H1 (cell line): ENCODE data around the gene LRRC23. TPM values are rescaled to one million over a fixed set of nuclear protein-coding genes. Genes with fewer than 3 reads are reported as not detected.

Experiments
- ASH2L ChIP-seq: fragments of 200-600, 300-600 bp; sonication (generic); IDR thresholded peaks from one replicate; pipeline ENCODE4 v1.7.1; 2017; ENCODE audit warnings: low read length
- CBX8 ChIP-seq: fragments of 300-800, 300-1000 bp; sonication (generic); IDR thresholded peaks from 2 replicates; pipeline ENCODE4 v1.7.1; 2016; ENCODE audit warnings: low read depth, low read length, borderline replicate concordance
- CHD2 ChIP-seq: IDR thresholded peaks from 2 replicates; pipeline ENCODE4 v1.6.1; 2012; ENCODE audit warnings: low read length, improper control_type of control experiment
- CTBP2 ChIP-seq: IDR thresholded peaks from 2 replicates; pipeline ENCODE4 v1.7.0; 2011; ENCODE audit warnings: borderline replicate concordance, mild to moderate bottlenecking, moderate library complexity, mixed read lengths, low read length; ENCODE audit not compliant: insufficient read depth, insufficient read length
- CTCF ChIP-seq, 3 experiments: IDR thresholded peaks; 1 replicate in 2 of 3; 2 replicates in 1 of 3; pipeline versions ENCODE4 v1.5.1 to v1.6.1; 2011; ENCODE audit warnings: low read length in 3 of 3, mild to moderate bottlenecking in 3 of 3, inconsistent platforms in 2 of 3, low read depth in 1 of 3, moderate library complexity in 1 of 3; ENCODE audit not compliant: insufficient read depth in 1 of 3; ENCODE audit errors: control extremely low read depth in 1 of 3
- KDM1A ChIP-seq: fragments of 200-600, 300-600 bp; sonication (generic); IDR thresholded peaks from 2 replicates; pipeline ENCODE4 v1.7.1; 2016; ENCODE audit warnings: mild to moderate bottlenecking, low read length, borderline replicate concordance
- PHF8 ChIP-seq: fragments of 200-600 bp; sonication (generic); conservative IDR thresholded peaks from 2 replicates; pipeline ENCODE4 v1.7.1; 2012; ENCODE audit warnings: low read depth, mild to moderate bottlenecking, inconsistent platforms, low read length, moderate library complexity
- POLR2A ChIP-seq, 2 experiments: IDR thresholded peaks; 1 replicate in 1 of 2; 2 replicates in 1 of 2; pipeline ENCODE4 v1.6.1; 2011; ENCODE audit warnings: low read depth in 2 of 2, low read length in 2 of 2, mild to moderate bottlenecking in 2 of 2; ENCODE audit errors: control extremely low read depth in 1 of 2
- POU5F1 ChIP-seq: IDR thresholded peaks from 2 replicates; pipeline ENCODE4 v1.6.1; 2011; ENCODE audit warnings: low read depth, mild to moderate bottlenecking, low read length, moderate library complexity
- RFX5 ChIP-seq: IDR thresholded peaks from 2 replicates; pipeline ENCODE4 v1.6.1; 2011; ENCODE audit warnings: low read depth, low read length, improper control_type of control experiment, borderline replicate concordance
- RXRA ChIP-seq: IDR thresholded peaks from 2 replicates; pipeline ENCODE4 v1.6.1; 2011; ENCODE audit warnings: low read depth, mild to moderate bottlenecking, low read length, moderate library complexity; ENCODE audit not compliant: insufficient read depth
- SIX5 ChIP-seq: IDR thresholded peaks from 2 replicates; pipeline ENCODE4 v1.6.1; 2011; ENCODE audit warnings: mild to moderate bottlenecking, low read depth, low read length
- SP1 ChIP-seq: IDR thresholded peaks from 2 replicates; pipeline ENCODE4 v1.6.1; 2011; ENCODE audit warnings: low read depth, low read length
- SP4 ChIP-seq: IDR thresholded peaks from 2 replicates; pipeline ENCODE4 v1.6.1; 2012; ENCODE audit warnings: low read length, inconsistent platforms
- SUZ12 ChIP-seq: fragments of 200-600 bp; sonication (generic); IDR thresholded peaks from 2 replicates; pipeline ENCODE4 v1.6.1; 2012; ENCODE audit warnings: mild to moderate bottlenecking, inconsistent platforms, low read length, moderate library complexity, mixed read lengths
- TBP ChIP-seq: IDR thresholded peaks from 2 replicates; pipeline ENCODE4 v1.6.1; 2011; ENCODE audit warnings: low read depth, low read length, improper control_type of control experiment
- TCF12 ChIP-seq: IDR thresholded peaks from 2 replicates; pipeline ENCODE4 v1.6.1; 2011; ENCODE audit warnings: low read depth, mild to moderate bottlenecking, low read length
- USF2 ChIP-seq: IDR thresholded peaks from 2 replicates; pipeline ENCODE4 v1.6.1; 2011; ENCODE audit warnings: low read length, improper control_type of control experiment
- YY1 ChIP-seq: IDR thresholded peaks from 2 replicates; pipeline ENCODE4 v1.6.1; 2011; ENCODE audit warnings: low read depth, mild to moderate bottlenecking, low read length
- polyA plus RNA-seq, 7 experiments: library from polyadenylated mRNA; depleted of rRNA in 3 of 7; stranded (reverse) in 5 of 7; unstranded in 2 of 7; fragments of >200 nt in 5 of 7; fragments of 200-250 nt in 2 of 7; gene quantifications; 1 replicate in 5 of 7; 2 replicates in 1 of 7; 4 replicates in 1 of 7; pipeline versions ENCODE4 v1.2.1 to v1.2.3, GENCODE V29; 2011 to 2013; ENCODE audit warnings: missing spikeins in 2 of 7, mixed read lengths in 2 of 7
- total RNA-seq: library from RNA; stranded (reverse); fragmentation: NEBNext Ultra II Directional; extraction: Animal tissue kit (Norgen Biotek cat#: 25700); gene quantifications from 2 replicates; pipeline ENCODE4 v1.2.1, GENCODE V29; 2021
- TF ChIP-seq, protein P1 (sequence below): IDR thresholded peaks from 2 replicates; pipeline ENCODE4 v1.6.1; 2011; ENCODE audit warnings: low read depth, mild to moderate bottlenecking, low read length; ENCODE audit not compliant: insufficient read depth

Gene LRRC23
- total and polyA plus RNA-seq, 2 of the 8 experiments (the other 6 are each of a cell fraction or from before 2014, with no cell fraction given) = 2.5 to 3.6 TPM

DNA sequence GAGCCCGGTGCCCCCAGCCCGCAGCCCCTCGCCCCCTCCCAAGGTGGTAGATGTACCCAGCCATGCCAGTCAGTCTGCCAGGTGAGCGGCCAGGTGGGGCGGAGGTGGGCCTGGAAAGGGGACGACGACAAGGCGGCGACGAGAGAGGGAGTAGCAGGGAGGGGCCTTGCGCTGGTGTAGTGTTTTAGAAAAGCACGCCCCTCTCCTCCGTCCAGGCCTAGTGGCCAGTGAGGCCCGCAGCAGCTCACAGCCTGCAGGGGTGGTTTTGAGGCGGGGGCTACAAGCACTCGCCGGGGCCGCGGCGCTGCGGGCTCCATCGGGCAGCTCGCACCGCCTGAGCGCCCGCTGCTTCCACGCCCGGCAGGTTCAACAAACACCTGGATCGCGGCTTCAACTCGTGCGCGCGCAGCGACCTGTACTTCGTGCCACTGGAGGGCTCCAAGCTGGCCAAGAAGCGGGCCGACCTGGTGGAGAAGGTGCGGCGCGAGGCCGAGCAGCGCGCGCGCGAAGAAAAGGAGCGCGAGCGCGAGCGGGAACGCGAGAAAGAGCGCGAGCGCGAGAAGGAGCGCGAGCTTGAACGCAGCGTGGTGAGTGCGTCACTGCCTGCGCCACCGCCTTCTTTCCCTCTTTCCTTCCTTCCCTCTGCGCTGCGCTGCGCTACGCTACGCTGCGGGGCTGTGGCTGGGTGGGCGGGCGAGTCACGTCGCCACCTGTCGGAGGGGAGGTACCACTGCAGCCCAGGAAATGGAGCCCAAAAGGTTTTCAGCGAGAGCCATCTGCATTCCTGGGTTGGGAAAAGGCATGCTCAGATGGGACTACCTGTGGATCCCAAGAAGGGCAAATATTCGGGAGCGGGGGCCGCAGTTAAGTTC lies 33.1 kb downstream of the LRRC23 start (continued):
- TF ChIP-seq CBX8 (no peak), TBP (no peak; the same call in 1 of the 2 replicates), SUZ12 (no peak), SP4 (peak; percentile 90; the same call in 1 of the 2 replicates), RXRA (no peak), TCF12 (0 out of 2 replicates have a peak, but pooled peaks have one; percentile 68), KDM1A (no peak), CTCF (IDR thresholded peaks at IDR 0.05; ENCODE audit: control extremely low read depth in 1 of 3, insufficient read depth in 1 of 3, low read depth in 1 of 3, low read length in 3 of 3) (peak in 2 of 3 experiments; percentile 90 to 99; a peak in 3 of 4 replicates), ASH2L (peak; percentile 68), YY1 (peak; percentile 80; the same call in 1 of the 2 replicates), SIX5 (no peak), POLR2A (IDR thresholded peaks at IDR 0.05; ENCODE audit: control extremely low read depth in 1 of 2, low read depth in 2 of 2, low read length in 2 of 2) (peak in 1 of 2 experiments; percentile 93; a peak in 2 of 3 replicates), SP1 (peak; percentile 77), CHD2 (peak; percentile 88), PHF8 (peak; percentile 76), RFX5 (no peak), POU5F1 (no peak), USF2 (no peak; the same call in 1 of the 2 replicates), CTBP2 (no peak)
- TF ChIP-seq, protein P1, sequence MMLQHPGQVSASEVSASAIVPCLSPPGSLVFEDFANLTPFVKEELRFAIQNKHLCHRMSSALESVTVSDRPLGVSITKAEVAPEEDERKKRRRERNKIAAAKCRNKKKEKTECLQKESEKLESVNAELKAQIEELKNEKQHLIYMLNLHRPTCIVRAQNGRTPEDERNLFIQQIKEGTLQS = no peak
